Gastroesophageal sphincter (tissue), 4 donors: ENCODE measurements around the gene ANAPC16. TPM values are rescaled to one million over a fixed set of nuclear protein-coding genes. Genes with fewer than 3 reads are reported as not detected.
"Not testable (repeated sequence)": the region's sequence is repeated elsewhere in the genome, so short reads cannot be mapped to it uniquely, and the experiment has no call there.

Experiments used
- ATAC-seq: fragments of 150-250 bp; one replicate; pipeline ENCODE4 v1.9.1; 2016; ENCODE audit warnings: mild to moderate bottlenecking, moderate library complexity
- H3K27ac ChIP-seq, 4 donors: fragments of 200-600 bp; sonication (generic) in 3 of 4; 1 replicate in 3 of 4; 2 replicates in 1 of 4; pipeline ENCODE4 v1.5.1; 2016 to 2019
- H3K27me3 ChIP-seq: fragments of 200-600 bp; sonication (generic); one replicate; pipeline ENCODE4 v1.5.1; 2019
- H3K36me3 ChIP-seq, 2 donors: fragments of 200-600 bp; sonication (generic); one replicate each; pipeline ENCODE4 v1.5.1; 2019; ENCODE audit warnings: control low read depth in 1 of 2
- H3K4me1 ChIP-seq, 3 donors: fragments of 200-600 bp; sonication (generic); 1 replicate in 2 of 3; 2 replicates in 1 of 3; pipeline ENCODE4 v1.5.1; 2016 to 2019; ENCODE audit warnings: control low read depth in 2 of 3
- H3K4me3 ChIP-seq, 2 donors: fragments of 200-600 bp; sonication (generic); one replicate each; pipeline ENCODE4 v1.5.1; 2019; ENCODE audit warnings: mild to moderate bottlenecking in 1 of 2, moderate library complexity in 1 of 2
- H3K9me3 ChIP-seq, 3 donors: fragments of 200-600 bp; sonication (generic); one replicate each; pipeline ENCODE4 v1.5.1; 2017 to 2019; ENCODE audit warnings: control low read depth in 2 of 3
- EP300 ChIP-seq: sonication (generic); formaldehyde crosslinking; IDR thresholded peaks from one replicate; pipeline ENCODE4 v1.6.1; 2017; ENCODE audit warnings: antibody characterized with exemption, mild to moderate bottlenecking
- POLR2A ChIP-seq, 2 donors: fragments of 450-650 bp; IDR thresholded peaks; one replicate each; pipeline ENCODE4 v1.6.1; 2017; ENCODE audit warnings: antibody characterized with exemption in 2 of 2, mild to moderate bottlenecking in 2 of 2, moderate library complexity in 1 of 2
- POLR2AphosphoS5 ChIP-seq: sonication (generic); formaldehyde crosslinking; IDR thresholded peaks from one replicate; pipeline ENCODE4 v1.6.1; 2017; ENCODE audit warnings: antibody characterized with exemption
- WGBS, 2 donors: methylation state at CpG; one replicate each; pipeline ENCODE4 v1.1.5; 2018; ENCODE audit warnings: low coverage in 1 of 2; 5-methylcytosine and 5-hydroxymethylcytosine counted together
- total RNA-seq, 4 donors: library from RNA; depleted of rRNA; stranded (reverse); fragments of >200 nt; gene quantifications; one replicate each; pipeline ENCODE4 v1.1.0, GENCODE V29; 2016
- TF ChIP-seq, protein P1 (sequence below), 4 experiments: fragments of 200-600 bp in 2 of 4; fragments of 450-650 bp in 2 of 4; sonication (generic) in 1 of 4; IDR thresholded peaks; one replicate each; pipeline ENCODE4 v1.5.1; 2017 to 2019; ENCODE audit warnings: antibody characterized with exemption in 4 of 4, mild to moderate bottlenecking in 2 of 4, moderate library complexity in 2 of 4

The ANAPC16 gene
- total RNA-seq, 4 donors from 2014 or later: 133 to 196 (median 156) TPM

DNA sequence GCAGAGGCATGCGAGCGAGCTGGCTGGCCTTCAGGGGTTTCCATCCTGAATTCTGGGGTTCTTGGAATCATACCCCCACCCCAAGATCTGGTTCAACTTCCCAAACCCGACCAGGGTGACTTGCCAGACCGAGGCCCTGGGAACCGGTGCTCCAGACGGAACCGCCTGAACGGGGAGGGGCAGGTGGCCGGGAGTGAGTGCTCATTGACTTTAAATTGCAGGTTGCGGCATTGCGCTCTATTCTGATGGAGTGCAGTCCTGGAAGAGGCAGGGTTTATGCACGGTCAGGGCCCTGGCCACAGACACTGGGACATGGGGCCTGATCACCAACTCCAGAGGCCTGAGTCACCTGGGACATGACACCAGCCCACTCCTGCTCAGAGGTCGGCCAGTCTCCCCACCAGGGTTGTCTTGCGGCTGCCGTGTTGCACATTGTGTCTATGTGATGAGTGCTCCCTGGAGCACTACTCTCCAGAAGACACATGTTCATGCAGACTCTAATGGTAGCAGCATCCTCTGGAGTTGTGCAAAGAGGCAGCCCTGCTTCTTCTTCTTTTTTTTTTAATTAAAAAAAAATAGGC, 52.1 kb downstream of the ANAPC16 start:
- no peak for TF ChIP-seq EP300
- TF ChIP-seq POLR2A (IDR thresholded peaks at IDR 0.05): no peak
- TF ChIP-seq POLR2AphosphoS5: no peak
- TF ChIP-seq, protein P1, sequence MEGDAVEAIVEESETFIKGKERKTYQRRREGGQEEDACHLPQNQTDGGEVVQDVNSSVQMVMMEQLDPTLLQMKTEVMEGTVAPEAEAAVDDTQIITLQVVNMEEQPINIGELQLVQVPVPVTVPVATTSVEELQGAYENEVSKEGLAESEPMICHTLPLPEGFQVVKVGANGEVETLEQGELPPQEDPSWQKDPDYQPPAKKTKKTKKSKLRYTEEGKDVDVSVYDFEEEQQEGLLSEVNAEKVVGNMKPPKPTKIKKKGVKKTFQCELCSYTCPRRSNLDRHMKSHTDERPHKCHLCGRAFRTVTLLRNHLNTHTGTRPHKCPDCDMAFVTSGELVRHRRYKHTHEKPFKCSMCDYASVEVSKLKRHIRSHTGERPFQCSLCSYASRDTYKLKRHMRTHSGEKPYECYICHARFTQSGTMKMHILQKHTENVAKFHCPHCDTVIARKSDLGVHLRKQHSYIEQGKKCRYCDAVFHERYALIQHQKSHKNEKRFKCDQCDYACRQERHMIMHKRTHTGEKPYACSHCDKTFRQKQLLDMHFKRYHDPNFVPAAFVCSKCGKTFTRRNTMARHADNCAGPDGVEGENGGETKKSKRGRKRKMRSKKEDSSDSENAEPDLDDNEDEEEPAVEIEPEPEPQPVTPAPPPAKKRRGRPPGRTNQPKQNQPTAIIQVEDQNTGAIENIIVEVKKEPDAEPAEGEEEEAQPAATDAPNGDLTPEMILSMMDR (IDR thresholded peaks at IDR 0.05): no peak
- 80% methylated on average over 3 of the region's 15 CpGs; no CpG with 5 or more reads in 1 of the 2 donors for WGBS, 2 donors
- no peak overlapping the region for H3K4me3 ChIP-seq
- no peaks in the 10 kb centered on the region for H3K36me3 ChIP-seq
- ATAC-seq: no peak
- no peak overlapping the region for H3K27ac ChIP-seq
- no peaks in the 10 kb centered on the region for H3K27me3 ChIP-seq
- peaks cover 0 to 20% (median 9%) of the 10 kb centered on the region in 3 donors for H3K4me1 ChIP-seq
- H3K9me3 ChIP-seq: no peaks in the 10 kb centered on the region

DNA sequence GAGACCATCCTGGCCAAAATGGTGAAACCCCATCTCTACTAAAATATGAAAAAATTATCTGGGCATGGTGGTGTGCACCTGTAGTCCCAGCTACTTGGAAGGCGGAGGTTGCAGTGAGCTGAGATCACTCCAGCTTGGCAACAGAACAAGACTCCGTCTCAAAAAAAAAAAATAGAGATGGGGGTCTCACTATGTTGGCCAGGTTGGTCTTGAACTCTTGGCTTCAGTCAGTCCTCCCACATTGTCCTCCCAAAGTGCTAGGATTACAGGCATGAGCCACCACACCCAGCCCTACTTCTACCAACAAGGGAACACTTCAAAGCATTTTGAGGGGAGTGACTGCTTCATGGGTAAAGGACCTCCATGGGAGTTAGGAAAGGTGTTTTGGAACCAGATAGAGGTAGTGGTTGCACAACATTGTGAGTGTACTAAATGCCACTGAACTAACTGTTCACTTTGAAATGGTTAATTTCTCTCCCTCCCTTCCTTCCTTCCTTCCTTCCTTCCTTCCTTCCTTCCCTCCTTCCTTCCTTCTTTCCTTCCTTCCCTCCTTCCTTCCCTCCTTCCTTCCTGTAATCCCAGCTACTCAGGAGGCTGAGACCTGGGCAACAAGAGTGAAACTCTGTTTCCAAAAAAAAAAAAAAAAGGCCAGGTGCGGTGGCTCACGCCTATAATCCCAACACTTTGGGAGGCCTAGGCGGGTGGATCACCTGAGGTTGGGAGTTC, 52.8 kb downstream of the ANAPC16 start:
- 93% methylated on average over 3 of the region's 5 CpGs; no CpG with 5 or more reads in 1 of the 2 donors for WGBS, 2 donors
- ATAC-seq, H3K36me3 ChIP-seq: not testable (repeated sequence)

DNA sequence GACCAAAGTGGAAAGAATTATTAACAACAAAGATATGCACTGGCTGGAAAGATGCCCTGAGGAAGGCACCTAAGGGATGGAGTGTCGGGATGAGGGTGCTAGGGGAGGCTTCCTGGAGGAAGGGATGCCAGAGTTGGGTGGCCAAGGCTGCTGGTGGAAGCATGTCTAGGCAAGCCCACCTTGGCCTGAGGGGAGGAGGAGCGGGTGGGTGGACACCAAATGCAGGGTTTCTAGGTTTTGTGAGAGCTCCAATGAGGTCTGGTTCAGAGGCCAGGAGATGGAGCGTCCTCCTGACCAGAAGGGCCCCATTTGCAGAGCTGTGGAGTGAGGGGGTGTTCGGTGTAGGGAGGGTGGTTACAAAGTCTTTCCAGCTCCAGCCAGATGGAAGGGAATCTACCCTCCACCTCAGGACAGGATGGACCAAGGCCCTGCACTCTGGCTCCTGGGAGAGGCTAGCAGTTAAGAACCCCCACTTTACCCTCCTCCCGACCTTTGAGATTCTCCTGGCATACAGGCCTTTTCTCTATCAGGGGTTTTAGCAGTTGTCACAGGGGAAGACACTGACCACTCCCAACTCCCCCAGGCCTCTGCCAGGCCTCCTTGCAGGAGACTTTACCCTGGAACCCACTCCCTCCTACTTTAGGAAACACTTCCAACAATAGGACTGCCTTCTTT, 54.9 kb downstream of the ANAPC16 start:
- peak overlapping the region in 2 of 4 donors; percentile 28 to 97 for H3K27ac ChIP-seq
- TF ChIP-seq EP300 (no peak), POLR2AphosphoS5 (no peak), POLR2A (IDR thresholded peaks at IDR 0.05) (no peak)
- TF ChIP-seq, protein P1 (IDR thresholded peaks at IDR 0.05): no peak
- H3K9me3 ChIP-seq: no peaks in the 10 kb centered on the region
- H3K4me3 ChIP-seq: no peak overlapping the region
- ATAC-seq: no peak
- peaks cover 0 to 17% (median 9%) of the 10 kb centered on the region in 3 donors for H3K4me1 ChIP-seq
- H3K36me3 ChIP-seq: peaks cover 0 to 14% of the 10 kb centered on the region in 2 donors
- WGBS, 2 donors: 79% methylated on average over 4 of the region's 5 CpGs; no CpG with 5 or more reads in 1 of the 2 donors
- H3K27me3 ChIP-seq: no peaks in the 10 kb centered on the region

More for the DNA sequence above, 52.8 kb downstream of the ANAPC16 start:
- H3K4me1 ChIP-seq: peaks cover 0 to 13% (median 9%) of the 10 kb centered on the region in 3 donors
- not testable (repeated sequence) for H3K27me3 ChIP-seq, H3K9me3 ChIP-seq, H3K27ac ChIP-seq, H3K4me3 ChIP-seq

DNA sequence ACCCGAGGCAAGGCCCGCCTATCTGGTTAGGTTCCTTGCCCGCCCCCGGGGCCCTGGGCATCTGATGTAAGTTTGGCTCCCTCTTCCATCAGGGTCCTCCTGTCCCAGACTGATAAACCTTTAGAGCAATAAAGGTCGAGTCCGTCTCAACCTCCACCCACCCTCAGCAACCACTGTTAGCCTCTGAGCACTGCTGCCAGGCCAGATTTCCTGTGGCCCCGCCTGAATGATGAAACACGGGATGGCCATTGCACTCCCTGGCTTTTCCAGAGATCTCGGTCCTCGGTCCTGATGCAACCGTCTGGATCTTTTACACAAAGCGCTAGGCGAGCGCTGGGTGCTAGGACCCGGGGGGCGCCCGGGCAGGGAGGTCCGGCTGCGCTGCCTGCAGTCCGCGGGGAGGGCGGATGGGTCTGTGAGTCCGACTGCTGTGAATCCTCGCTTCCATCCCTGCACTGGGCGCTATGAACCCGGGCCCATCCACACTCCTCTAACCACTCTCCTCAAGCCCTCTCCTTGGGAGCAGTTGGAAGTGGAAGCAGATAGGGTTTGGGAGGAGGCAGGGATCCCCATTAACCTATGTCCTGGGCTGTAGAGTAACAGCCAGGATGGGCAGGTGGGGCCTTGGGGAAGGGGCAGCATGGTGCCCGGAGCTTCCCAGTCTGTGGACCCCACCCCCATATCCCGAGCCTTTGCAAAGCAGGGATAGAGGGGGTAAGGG, 57.0 kb downstream of the ANAPC16 start:
- 0 to 13% methylated on average over 2 to 9 of the region's 28 CpGs for WGBS, 2 donors
- no peaks in the 10 kb centered on the region for H3K27me3 ChIP-seq
- H3K9me3 ChIP-seq: no peaks in the 10 kb centered on the region
- TF ChIP-seq POLR2AphosphoS5 (peak; percentile 81), EP300 (no peak), POLR2A (IDR thresholded peaks at IDR 0.05) (peak; percentile 28 to 31)
- TF ChIP-seq, protein P1 (IDR thresholded peaks at IDR 0.05): peak in 2 of 4 experiments; percentile 22 to 25
- peaks cover 0 to 23% of the 10 kb centered on the region in 2 donors for H3K36me3 ChIP-seq
- peak overlapping the region; percentile 90 to 100 (median 98) for H3K27ac ChIP-seq
- peak; percentile 83 for ATAC-seq
- H3K4me1 ChIP-seq: peaks cover 0 to 35% (median 9%) of the 10 kb centered on the region in 3 donors
- H3K4me3 ChIP-seq: peak overlapping the region; percentile 54 to 94
